H9 (cell line): Measurements from ENCODE around the gene ALLC. TPM values are rescaled to one million over a fixed set of nuclear protein-coding genes. Genes with fewer than 3 reads are reported as not detected.

Experiments used
- DNase-seq: peaks from one replicate; pipeline ENCODE4 v3.0.0-alpha.2; 2017
- H2AFZ ChIP-seq: one replicate; pipeline ENCODE4 v1.6.1; 2013; ENCODE audit warnings: mild to moderate bottlenecking, low read length, control low read depth, moderate library complexity
- H2AK5ac ChIP-seq: 2 replicates; pipeline ENCODE4 v1.6.1; 2013; ENCODE audit warnings: low read length, control low read depth, mixed read lengths; ENCODE audit not compliant: insufficient read length
- H2BK120ac ChIP-seq: one replicate; pipeline ENCODE4 v1.6.1; 2013; ENCODE audit warnings: low read depth, mild to moderate bottlenecking, low read length, control low read depth, inconsistent platforms; ENCODE audit not compliant: poor library complexity, severe bottlenecking
- H2BK12ac ChIP-seq: 2 replicates; pipeline ENCODE4 v1.6.1; 2013; ENCODE audit warnings: low read length, control low read depth, mixed read lengths, low read depth; ENCODE audit not compliant: insufficient read length
- H2BK15ac ChIP-seq: 2 replicates; pipeline ENCODE4 v1.6.1; 2013; ENCODE audit warnings: low read depth, low read length, control low read depth
- H2BK20ac ChIP-seq: one replicate; pipeline ENCODE4 v1.6.1; 2013; ENCODE audit warnings: low read depth, mild to moderate bottlenecking, low read length, control low read depth, inconsistent platforms; ENCODE audit not compliant: poor library complexity, severe bottlenecking
- H2BK5ac ChIP-seq: 2 replicates; pipeline ENCODE4 v1.6.1; 2013; ENCODE audit warnings: low read length, control low read depth, mixed read lengths; ENCODE audit not compliant: insufficient read length
- H3K14ac ChIP-seq: 2 replicates; pipeline ENCODE4 v1.6.1; 2013; ENCODE audit warnings: low read length, control low read depth; ENCODE audit not compliant: insufficient read depth
- H3K18ac ChIP-seq: 2 replicates; pipeline ENCODE4 v1.6.1; 2013; ENCODE audit warnings: low read depth, mild to moderate bottlenecking, mixed read lengths, low read length, control low read depth; ENCODE audit not compliant: insufficient read length
- H3K23ac ChIP-seq: 2 replicates; pipeline ENCODE4 v1.6.1; 2013; ENCODE audit warnings: low read length, control low read depth, mixed read lengths, low read depth; ENCODE audit not compliant: insufficient read length
- H3K23me2 ChIP-seq: 2 replicates; pipeline ENCODE4 v1.6.1; 2013; ENCODE audit warnings: low read depth, mild to moderate bottlenecking, mixed read lengths, low read length, control low read depth; ENCODE audit not compliant: insufficient read length, poor library complexity, severe bottlenecking
- H3K27ac ChIP-seq: 2 replicates; pipeline ENCODE4 v1.5.1; 2013; ENCODE audit warnings: low read length, control low read depth, mixed read lengths, low read depth; ENCODE audit not compliant: insufficient read length
- H3K27me3 ChIP-seq: 2 replicates; pipeline ENCODE4 v1.6.1; 2013; ENCODE audit warnings: low read length, control low read depth, inconsistent platforms; ENCODE audit not compliant: insufficient read depth
- H3K4ac ChIP-seq: 2 replicates; pipeline ENCODE4 v1.6.1; 2013; ENCODE audit warnings: low read depth, mild to moderate bottlenecking, control low read depth, inconsistent platforms, low read length, moderate library complexity
- H3K4me1 ChIP-seq: 2 replicates; pipeline ENCODE4 v1.6.1; 2013; ENCODE audit warnings: low read length, control low read depth, inconsistent platforms; ENCODE audit not compliant: insufficient read depth
- H3K4me2 ChIP-seq: 2 replicates; pipeline ENCODE4 v1.6.1; 2013; ENCODE audit warnings: low read length, control low read depth, mixed read lengths; ENCODE audit not compliant: insufficient read length, insufficient read depth
- H3K56ac ChIP-seq: 2 replicates; pipeline ENCODE4 v1.6.1; 2013; ENCODE audit warnings: low read depth, mild to moderate bottlenecking, mixed read lengths, low read length, control low read depth; ENCODE audit not compliant: insufficient read length
- H3K79me1 ChIP-seq: 2 replicates; pipeline ENCODE4 v1.6.1; 2013; ENCODE audit warnings: low read depth, mild to moderate bottlenecking, moderate library complexity, low read length, control low read depth, inconsistent platforms; ENCODE audit not compliant: insufficient read depth, poor library complexity, severe bottlenecking
- H3K79me2 ChIP-seq: 2 replicates; pipeline ENCODE4 v1.6.1; 2013; ENCODE audit warnings: low read length, control low read depth, inconsistent platforms; ENCODE audit not compliant: insufficient read depth
- H3K9ac ChIP-seq: 2 replicates; pipeline ENCODE4 v1.6.1; 2013; ENCODE audit warnings: low read length, control low read depth, mixed read lengths; ENCODE audit not compliant: insufficient read length; ENCODE audit errors: extremely low read depth
- H3K9me3 ChIP-seq: one replicate; pipeline ENCODE4 v1.6.1; 2013; ENCODE audit warnings: low read depth, low read length, inconsistent platforms; ENCODE audit not compliant: control insufficient read depth
- H3T11ph ChIP-seq: one replicate; pipeline ENCODE4 v1.6.1; 2013; ENCODE audit warnings: mild to moderate bottlenecking, low read length, control low read depth, inconsistent platforms
- H4K20me1 ChIP-seq: one replicate; pipeline ENCODE4 v1.6.1; 2013; ENCODE audit not compliant: control insufficient read depth, insufficient read length, insufficient read depth
- H4K5ac ChIP-seq: 2 replicates; pipeline ENCODE4 v1.6.1; 2013; ENCODE audit warnings: low read depth, mild to moderate bottlenecking, mixed read lengths, low read length, control low read depth; ENCODE audit not compliant: insufficient read length
- H4K8ac ChIP-seq: replicated peaks from 2 replicates; pipeline ENCODE4 v1.6.1; 2013; ENCODE audit warnings: low read length, control low read depth, mixed read lengths, low read depth; ENCODE audit not compliant: insufficient read length
- H4K91ac ChIP-seq: 2 replicates; pipeline ENCODE4 v1.6.1; 2013; ENCODE audit warnings: low read depth, mild to moderate bottlenecking, moderate library complexity, mixed read lengths, low read length, control low read depth; ENCODE audit not compliant: insufficient read length
- H3K27ac Mint-ChIP-seq, 3 experiments: 2 replicates in 2 of 3; 3 replicates in 1 of 3; pipeline ENCODE4 v1.8.0; 2020 to 2021; ENCODE audit warnings: mixed read lengths in 3 of 3, mild to moderate bottlenecking in 1 of 3, moderate library complexity in 1 of 3
- H3K27me3 Mint-ChIP-seq: 2 replicates; pipeline ENCODE4 v1.8.0; 2021; ENCODE audit warnings: low read depth, mild to moderate bottlenecking, moderate library complexity, mixed read lengths
- H3K36me3 Mint-ChIP-seq, 3 experiments: 2 replicates in 2 of 3; 3 replicates in 1 of 3; pipeline ENCODE4 v1.8.0; 2020 to 2021; ENCODE audit warnings: low read depth in 3 of 3, mixed read lengths in 3 of 3; ENCODE audit not compliant: insufficient read depth in 1 of 3
- H3K4me1 Mint-ChIP-seq, 2 experiments: 2 replicates each; pipeline ENCODE4 v1.8.0; 2020; ENCODE audit warnings: mixed read lengths in 2 of 2
- H3K4me3 Mint-ChIP-seq, 2 experiments: 2 replicates in 1 of 2; 3 replicates in 1 of 2; pipeline ENCODE4 v1.8.0; 2020 to 2021; ENCODE audit warnings: mild to moderate bottlenecking in 2 of 2, mixed read lengths in 2 of 2, moderate library complexity in 1 of 2
- H3K9me3 Mint-ChIP-seq, 2 experiments: 2 replicates in 1 of 2; 3 replicates in 1 of 2; pipeline ENCODE4 v1.8.0; 2020; ENCODE audit warnings: mild to moderate bottlenecking in 2 of 2, mixed read lengths in 2 of 2, moderate library complexity in 1 of 2
- WGBS: extraction: QIAGEN DNeasy Blood & Tissue Kit; methylation state at CpG from one replicate; pipeline ENCODE4 v1.1.7; 2013; ENCODE audit warnings: missing lambda C conversion rate, low lambda C conversion rate, mixed read lengths; ENCODE audit not compliant: insufficient read length; ENCODE audit errors: extremely low coverage; 5-methylcytosine and 5-hydroxymethylcytosine counted together
- total RNA-seq: library from RNA; stranded (reverse); gene quantifications from 2 replicates; pipeline ENCODE4 v1.2.1, GENCODE V29; 2021
- TF ChIP-seq, protein P1 (sequence below): fragments of 200-600 bp; sonication (generic); conservative IDR thresholded peaks from 3 replicates; pipeline ENCODE4 v1.8.0; 2021; ENCODE audit warnings: antibody characterized with exemption, mild to moderate bottlenecking

The ALLC gene
- total RNA-seq, 1 experiment from 2014 or later, result not detected

DNA sequence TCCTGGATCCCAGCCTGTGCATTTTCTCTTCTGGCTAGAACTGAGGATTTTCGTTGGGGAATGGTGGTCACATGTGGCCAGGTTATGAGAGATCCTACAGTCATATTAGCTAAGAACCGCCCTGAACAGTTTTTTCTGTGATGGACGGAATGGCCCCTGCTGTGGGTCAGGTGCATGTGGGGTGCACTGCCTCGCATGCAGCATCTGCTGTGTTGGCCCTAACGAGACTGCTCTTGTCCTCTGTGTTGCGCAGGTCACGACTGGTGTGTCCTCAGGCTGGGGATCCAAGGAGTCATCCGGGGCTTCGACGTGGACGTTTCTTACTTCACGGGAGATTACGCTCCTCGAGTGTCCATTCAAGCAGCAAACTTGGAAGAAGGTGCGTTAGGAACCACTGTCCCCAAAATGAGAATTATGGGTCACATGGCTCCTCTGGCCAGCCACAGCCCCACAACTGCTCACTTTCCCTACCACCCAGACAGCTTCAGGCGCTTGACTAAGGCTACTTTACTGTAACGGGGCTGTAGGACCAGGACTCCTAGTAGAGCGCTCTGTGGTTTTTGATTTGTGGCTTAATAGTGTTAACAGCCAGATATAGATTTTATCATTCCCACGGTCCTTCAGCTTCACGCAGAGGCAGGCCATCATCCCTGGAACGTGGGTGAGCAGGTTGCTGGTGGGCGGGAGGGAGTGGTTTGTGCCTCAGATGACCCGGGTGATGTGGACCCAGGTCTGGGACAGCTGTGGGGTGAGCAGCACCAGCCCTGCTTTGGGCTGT, 21.8 kb downstream of the ALLC start:
- no CpG with 5 or more reads among the region's 23 CpGs for WGBS
- H3K4me2 ChIP-seq, result no peak overlapping the region
- DNase-seq, result no peak
- H3K4ac ChIP-seq, result no peak overlapping the region
- H4K8ac ChIP-seq, result no peak overlapping the region
- TF ChIP-seq, protein P1, sequence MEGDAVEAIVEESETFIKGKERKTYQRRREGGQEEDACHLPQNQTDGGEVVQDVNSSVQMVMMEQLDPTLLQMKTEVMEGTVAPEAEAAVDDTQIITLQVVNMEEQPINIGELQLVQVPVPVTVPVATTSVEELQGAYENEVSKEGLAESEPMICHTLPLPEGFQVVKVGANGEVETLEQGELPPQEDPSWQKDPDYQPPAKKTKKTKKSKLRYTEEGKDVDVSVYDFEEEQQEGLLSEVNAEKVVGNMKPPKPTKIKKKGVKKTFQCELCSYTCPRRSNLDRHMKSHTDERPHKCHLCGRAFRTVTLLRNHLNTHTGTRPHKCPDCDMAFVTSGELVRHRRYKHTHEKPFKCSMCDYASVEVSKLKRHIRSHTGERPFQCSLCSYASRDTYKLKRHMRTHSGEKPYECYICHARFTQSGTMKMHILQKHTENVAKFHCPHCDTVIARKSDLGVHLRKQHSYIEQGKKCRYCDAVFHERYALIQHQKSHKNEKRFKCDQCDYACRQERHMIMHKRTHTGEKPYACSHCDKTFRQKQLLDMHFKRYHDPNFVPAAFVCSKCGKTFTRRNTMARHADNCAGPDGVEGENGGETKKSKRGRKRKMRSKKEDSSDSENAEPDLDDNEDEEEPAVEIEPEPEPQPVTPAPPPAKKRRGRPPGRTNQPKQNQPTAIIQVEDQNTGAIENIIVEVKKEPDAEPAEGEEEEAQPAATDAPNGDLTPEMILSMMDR, result no peak
- no peak overlapping the region for H3K23ac ChIP-seq
- H4K20me1 ChIP-seq, result no peaks in the 10 kb centered on the region
- no peaks in the 10 kb centered on the region for H3K23me2 ChIP-seq
- H3K14ac ChIP-seq, result no peak overlapping the region
- no peak overlapping the region for H3T11ph ChIP-seq
- no peak overlapping the region for H3K27ac ChIP-seq
- H2BK5ac ChIP-seq, result no peak overlapping the region
- H3K18ac ChIP-seq, result no peak overlapping the region
- H2AK5ac ChIP-seq, result no peak overlapping the region
- no peaks in the 10 kb centered on the region for H3K79me1 ChIP-seq
- no peak overlapping the region; a peak in 1 of 7 replicates for H3K27ac Mint-ChIP-seq
- no peaks in the 10 kb centered on the region for H3K27me3 ChIP-seq
- no peaks in the 10 kb centered on the region; a peak in 1 of 5 replicates for H3K9me3 Mint-ChIP-seq
- no peak overlapping the region for H2AFZ ChIP-seq
- H2BK12ac ChIP-seq, result no peak overlapping the region
- no peak overlapping the region for H3K9ac ChIP-seq
- H2BK20ac ChIP-seq, result no peak overlapping the region
- H3K27me3 Mint-ChIP-seq, result peaks cover 13% of the 10 kb centered on the region
- H3K79me2 ChIP-seq, result no peaks in the 10 kb centered on the region
- H2BK15ac ChIP-seq, result no peak overlapping the region
- no peak overlapping the region for H2BK120ac ChIP-seq
- H3K4me3 Mint-ChIP-seq, result no peak overlapping the region
- H3K56ac ChIP-seq, result no peak overlapping the region
- no peak overlapping the region for H4K91ac ChIP-seq
- H3K4me1 ChIP-seq, result no peaks in the 10 kb centered on the region
- no peak overlapping the region for H4K5ac ChIP-seq
- H3K9me3 ChIP-seq, result no peaks in the 10 kb centered on the region
- H3K4me1 Mint-ChIP-seq, result no peaks in the 10 kb centered on the region
- no peaks in the 10 kb centered on the region for H3K36me3 Mint-ChIP-seq
